Natural killer cell treated with Interleukin-12 subunit alpha and Interleukin-12 subunit beta and Interleukin-15 and Interleukin-18, amount 100 ng/mL, for 72 hours (primary cell): ENCODE measurements around the gene PTPRN2. TPM values are rescaled to one million over a fixed set of nuclear protein-coding genes. Genes with fewer than 3 reads are reported as not detected.

Source experiments
- ATAC-seq, 2 donors: fragments of 150-1000 bp; cut with Tn5 transposase in 1 of 2; sonication (Bioruptor Pico), chemical (Tn5 transposase) in 1 of 2; 2 replicates each; pipeline ENCODE4 v1.10.0; 2021
- DNase-seq: peaks from one replicate; pipeline ENCODE4 v3.0.0; 2022; ENCODE audit warnings: low spot score
- H3K27ac Mint-ChIP-seq, 2 donors: 1 replicate in 1 of 2; 2 replicates in 1 of 2; pipeline ENCODE4 v1.8.0; 2022; ENCODE audit warnings: mixed read lengths in 2 of 2, mild to moderate bottlenecking in 1 of 2, moderate library complexity in 1 of 2
- H3K27me3 Mint-ChIP-seq, 2 donors: 1 replicate in 1 of 2; 2 replicates in 1 of 2; pipeline ENCODE4 v1.8.0; 2022; ENCODE audit warnings: mixed read lengths in 2 of 2
- H3K36me3 Mint-ChIP-seq: one replicate; pipeline ENCODE4 v1.8.0; 2022; ENCODE audit warnings: mixed read lengths
- H3K4me1 Mint-ChIP-seq, 2 donors: 1 replicate in 1 of 2; 2 replicates in 1 of 2; pipeline ENCODE4 v1.8.0; 2022; ENCODE audit warnings: low read depth in 2 of 2, mixed read lengths in 2 of 2, mild to moderate bottlenecking in 1 of 2
- H3K4me3 Mint-ChIP-seq: one replicate; pipeline ENCODE4 v1.8.0; 2022; ENCODE audit warnings: mixed read lengths
- H3K9me3 Mint-ChIP-seq: 2 replicates; pipeline ENCODE4 v1.8.0; 2022; ENCODE audit warnings: mixed read lengths
- total RNA-seq, 2 donors: library from RNA; stranded (reverse); gene quantifications; one replicate each; pipeline ENCODE4 v1.2.3, GENCODE V29; 2022

Gene PTPRN2
- total RNA-seq, 2 donors from 2014 or later: 0.17 to 0.74 TPM

DNA sequence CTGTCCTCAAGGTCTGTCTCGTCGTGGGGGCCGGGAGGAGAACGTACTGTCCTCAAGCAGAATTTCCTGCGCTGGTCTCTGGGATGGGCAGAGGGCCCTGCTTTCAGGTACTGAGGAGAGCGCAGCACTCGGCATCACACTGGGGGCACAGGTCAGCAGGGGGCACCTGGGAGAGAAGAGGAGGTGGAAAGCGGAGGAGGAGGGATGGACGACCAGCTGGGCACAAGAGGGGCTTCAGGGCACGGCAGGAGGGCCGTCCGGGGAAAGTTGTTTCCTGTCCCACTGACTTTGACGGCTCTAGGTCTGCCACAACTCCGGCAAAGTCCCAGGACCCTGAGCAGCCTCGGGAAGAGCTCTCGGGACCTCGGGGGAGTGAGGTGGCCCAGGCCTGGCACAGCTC, 714.0 kb downstream of the PTPRN2 start:
- Mint-ChIP-seq H3K4me1 (peaks cover 0 to 5% of the 10 kb centered on the region in 2 donors), H3K27me3 (peaks cover 5 to 7% of the 10 kb centered on the region in 2 donors), H3K4me3 (no peak overlapping the region), H3K27ac (no peak overlapping the region), H3K36me3 (no peaks in the 10 kb centered on the region), H3K9me3 (no peaks in the 10 kb centered on the region)
- DNase-seq (no peak), ATAC-seq (no peak)

DNA sequence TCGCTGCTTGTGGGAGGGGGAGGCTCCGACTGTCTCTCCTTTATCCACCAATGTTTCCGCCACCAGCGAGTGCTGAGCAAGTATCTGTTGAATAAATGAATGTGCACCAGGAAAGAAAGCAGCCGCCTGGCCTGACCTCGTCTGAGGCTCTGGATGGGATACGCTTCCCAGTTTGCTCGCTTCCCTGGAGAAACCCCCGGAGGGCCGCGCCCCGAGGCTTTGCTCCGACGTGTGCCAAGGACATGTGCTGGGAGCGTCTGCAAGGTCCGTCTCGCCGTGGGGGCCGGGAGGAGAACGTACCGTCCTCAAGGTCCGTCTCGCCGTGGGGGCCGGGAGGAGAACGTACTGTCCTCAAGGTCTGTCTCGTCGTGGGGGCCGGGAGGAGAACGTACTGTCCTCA, 714.4 kb downstream of the PTPRN2 start:
- Mint-ChIP-seq H3K27ac (no peak overlapping the region), H3K4me1 (peaks cover 0 to 5% of the 10 kb centered on the region in 2 donors), H3K36me3 (no peaks in the 10 kb centered on the region), H3K4me3 (no peak overlapping the region), H3K27me3 (peaks cover 5 to 7% of the 10 kb centered on the region in 2 donors), H3K9me3 (no peaks in the 10 kb centered on the region)
- DNase-seq: no peak
- ATAC-seq: no peak

DNA sequence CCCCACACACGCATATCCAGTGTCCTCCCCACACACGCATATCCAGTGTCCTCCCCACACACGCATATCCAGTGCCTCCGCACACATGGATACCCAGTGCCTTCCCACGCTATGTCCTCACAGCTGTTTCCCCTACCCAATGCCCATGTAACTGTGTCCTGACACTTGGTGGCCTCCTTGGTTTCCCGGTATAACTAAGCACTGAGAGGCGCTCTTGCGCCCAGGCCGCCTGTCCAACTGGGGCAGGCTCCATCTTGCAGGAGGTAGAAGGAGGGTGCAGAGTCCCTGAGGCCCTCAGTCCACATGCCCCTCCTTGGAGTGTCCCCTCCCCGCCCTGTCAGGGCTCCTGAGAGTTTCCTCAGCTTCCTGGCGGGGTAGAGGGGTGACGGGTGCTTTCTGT, 715.2 kb downstream of the PTPRN2 start:
- no peaks in the 10 kb centered on the region for H3K9me3 Mint-ChIP-seq
- ATAC-seq: no peak
- H3K27me3 Mint-ChIP-seq: peaks cover 5 to 7% of the 10 kb centered on the region in 2 donors
- no peak for DNase-seq
- no peak overlapping the region for H3K4me3 Mint-ChIP-seq
- no peak overlapping the region for H3K27ac Mint-ChIP-seq
- H3K4me1 Mint-ChIP-seq: peaks cover 0 to 5% of the 10 kb centered on the region in 2 donors
- no peaks in the 10 kb centered on the region for H3K36me3 Mint-ChIP-seq

DNA sequence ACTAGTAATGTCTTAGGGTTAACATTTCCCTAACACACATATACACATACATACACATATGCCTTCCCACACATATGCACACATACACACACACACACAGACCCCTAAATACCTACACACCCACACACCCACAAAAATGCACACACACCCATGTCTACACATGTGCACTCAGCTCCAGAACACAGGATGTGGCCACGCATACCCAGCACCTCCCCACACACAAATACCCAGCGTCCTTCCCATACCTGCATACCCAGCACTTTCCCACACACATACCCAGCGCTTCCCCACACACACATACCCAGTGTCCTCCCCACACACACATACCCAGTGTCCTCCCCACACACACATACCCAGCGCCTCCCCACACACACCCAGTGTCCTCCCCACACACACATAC, 715.9 kb downstream of the PTPRN2 start:
- DNase-seq (no peak), ATAC-seq (no peak)
- H3K27ac Mint-ChIP-seq: no peak overlapping the region
- peaks cover 5 to 7% of the 10 kb centered on the region in 2 donors for H3K27me3 Mint-ChIP-seq
- no peak overlapping the region for H3K4me3 Mint-ChIP-seq
- H3K4me1 Mint-ChIP-seq: peaks cover 0 to 5% of the 10 kb centered on the region in 2 donors
- H3K36me3 Mint-ChIP-seq: no peaks in the 10 kb centered on the region
- no peaks in the 10 kb centered on the region for H3K9me3 Mint-ChIP-seq

DNA sequence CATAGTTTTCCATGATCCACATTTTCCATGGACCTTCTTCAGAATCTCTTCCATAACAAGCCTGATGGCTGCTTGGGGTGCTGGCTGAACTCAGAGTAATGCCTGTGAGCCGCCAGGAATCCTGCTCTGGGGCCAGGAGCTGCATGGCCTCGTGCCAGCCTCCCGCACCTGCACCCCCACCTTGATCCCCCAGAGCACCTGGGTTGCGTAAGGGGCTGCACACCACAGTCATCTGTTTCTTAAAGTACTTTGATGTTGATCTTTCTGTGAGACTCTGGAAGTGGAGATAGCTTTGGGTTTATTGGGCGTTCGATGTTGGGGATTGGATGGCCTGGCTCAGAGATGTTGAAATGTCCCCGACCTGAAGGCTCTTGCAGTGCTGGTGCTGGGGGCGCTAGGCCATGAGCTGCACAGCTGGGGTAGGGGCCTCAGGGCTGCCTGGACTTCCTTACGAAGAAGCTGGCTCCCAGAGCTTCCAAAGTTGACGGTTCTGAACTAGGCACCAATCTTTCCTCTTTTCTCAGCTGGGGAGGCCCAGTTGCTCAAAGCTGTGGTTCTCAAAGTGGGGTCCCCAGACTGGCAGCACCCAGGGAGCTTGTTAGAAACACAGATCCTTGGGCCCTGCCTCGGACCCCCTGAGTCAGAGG, 716.9 kb downstream of the PTPRN2 start:
- DNase-seq (no peak), ATAC-seq (no peak)
- Mint-ChIP-seq H3K4me1 (peaks cover 0 to 5% of the 10 kb centered on the region in 2 donors), H3K27ac (no peak overlapping the region), H3K4me3 (no peak overlapping the region), H3K9me3 (no peaks in the 10 kb centered on the region), H3K36me3 (no peaks in the 10 kb centered on the region), H3K27me3 (peaks cover 5 to 7% of the 10 kb centered on the region in 2 donors)

DNA sequence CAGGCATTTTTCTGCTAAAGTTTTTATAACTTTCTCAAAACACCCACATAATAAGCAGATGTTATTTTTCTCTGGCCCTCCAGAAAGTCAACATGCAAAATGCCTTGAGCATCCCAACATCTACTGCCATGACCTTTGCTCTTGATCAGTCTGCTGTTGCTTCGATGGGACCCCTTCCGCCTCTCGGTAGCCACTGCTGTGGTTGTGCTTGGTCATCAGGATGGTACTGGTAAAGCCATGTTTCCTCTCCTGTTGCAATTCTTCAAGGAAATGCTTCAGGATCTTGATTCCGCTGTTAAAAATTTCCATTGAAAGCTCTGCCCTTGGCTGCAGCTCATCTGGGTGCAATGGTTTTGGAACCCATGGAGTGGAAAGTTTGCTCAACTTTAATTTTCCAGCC, 717.8 kb downstream of the PTPRN2 start:
- Mint-ChIP-seq H3K27ac (no peak overlapping the region), H3K27me3 (peaks cover 3 to 5% of the 10 kb centered on the region in 2 donors), H3K36me3 (no peaks in the 10 kb centered on the region), H3K4me3 (no peak overlapping the region), H3K9me3 (no peaks in the 10 kb centered on the region), H3K4me1 (peaks cover 0 to 3% of the 10 kb centered on the region in 2 donors)
- no peak for DNase-seq
- ATAC-seq: no peak

DNA sequence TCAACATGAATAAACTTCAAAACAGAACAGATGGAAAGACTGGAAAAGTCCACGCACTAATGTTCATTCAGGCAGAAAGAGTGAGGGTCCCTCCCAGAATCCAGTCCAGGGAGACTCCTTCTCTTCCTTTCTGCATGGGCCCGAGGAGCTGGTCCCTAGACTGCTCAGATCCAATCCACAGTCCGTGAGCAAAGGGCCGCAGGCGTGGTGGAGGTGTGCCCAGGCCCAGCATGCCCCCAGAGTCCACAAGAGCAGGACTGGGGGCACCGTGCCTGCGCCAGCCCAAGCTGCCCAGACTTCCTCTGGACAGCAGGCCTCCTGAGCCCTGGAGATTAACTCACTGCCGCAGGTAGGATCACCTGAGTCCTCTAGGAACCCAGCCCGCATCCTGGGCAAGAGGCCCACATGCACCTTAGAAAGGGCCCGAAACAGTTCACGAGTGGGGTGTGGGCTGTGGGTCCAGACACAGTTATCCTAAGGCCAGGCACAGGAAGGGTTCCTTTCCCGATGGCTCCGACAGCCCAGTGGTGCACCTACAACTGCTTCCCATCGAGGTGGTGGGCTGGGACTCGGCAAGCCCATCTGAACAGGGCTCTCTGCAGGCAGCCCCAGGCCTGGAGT, 719.8 kb downstream of the PTPRN2 start:
- no peaks in the 10 kb centered on the region for H3K9me3 Mint-ChIP-seq
- H3K36me3 Mint-ChIP-seq: no peaks in the 10 kb centered on the region
- no peak overlapping the region for H3K4me3 Mint-ChIP-seq
- H3K27me3 Mint-ChIP-seq: no peaks in the 10 kb centered on the region
- no peaks in the 10 kb centered on the region for H3K4me1 Mint-ChIP-seq
- H3K27ac Mint-ChIP-seq: no peak overlapping the region
- ATAC-seq (no peak), DNase-seq (no peak)

DNA sequence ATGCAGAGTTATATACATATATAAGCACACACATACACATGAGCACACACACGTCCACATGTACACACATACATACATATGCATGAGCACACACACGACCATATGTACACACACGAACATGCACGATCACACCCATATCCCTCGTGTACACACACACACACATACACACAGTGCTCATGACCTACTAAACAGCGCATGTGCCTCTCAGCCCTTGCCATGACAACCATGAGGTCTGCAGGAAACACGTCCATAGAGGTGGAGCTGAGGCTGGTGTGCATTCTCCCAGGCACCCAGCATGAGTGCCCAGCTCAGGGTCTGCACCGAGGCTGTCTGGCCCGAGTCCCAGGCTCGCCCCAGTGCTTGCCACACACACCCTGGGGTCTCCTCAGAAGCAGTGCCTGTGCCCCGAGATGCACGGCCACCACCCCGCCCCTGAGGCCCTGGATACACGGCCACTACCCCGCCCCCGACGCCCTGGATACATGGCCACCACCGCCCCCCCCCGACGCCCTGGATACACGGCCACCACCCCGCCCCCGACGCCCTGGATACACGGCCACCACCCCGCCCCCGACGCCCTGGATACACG, 721.2 kb downstream of the PTPRN2 start:
- H3K27me3 Mint-ChIP-seq: no peaks in the 10 kb centered on the region
- no peaks in the 10 kb centered on the region for H3K36me3 Mint-ChIP-seq
- H3K27ac Mint-ChIP-seq: no peak overlapping the region
- no peak for ATAC-seq
- H3K4me1 Mint-ChIP-seq: no peaks in the 10 kb centered on the region
- H3K9me3 Mint-ChIP-seq: no peaks in the 10 kb centered on the region
- no peak for DNase-seq
- no peak overlapping the region for H3K4me3 Mint-ChIP-seq

DNA sequence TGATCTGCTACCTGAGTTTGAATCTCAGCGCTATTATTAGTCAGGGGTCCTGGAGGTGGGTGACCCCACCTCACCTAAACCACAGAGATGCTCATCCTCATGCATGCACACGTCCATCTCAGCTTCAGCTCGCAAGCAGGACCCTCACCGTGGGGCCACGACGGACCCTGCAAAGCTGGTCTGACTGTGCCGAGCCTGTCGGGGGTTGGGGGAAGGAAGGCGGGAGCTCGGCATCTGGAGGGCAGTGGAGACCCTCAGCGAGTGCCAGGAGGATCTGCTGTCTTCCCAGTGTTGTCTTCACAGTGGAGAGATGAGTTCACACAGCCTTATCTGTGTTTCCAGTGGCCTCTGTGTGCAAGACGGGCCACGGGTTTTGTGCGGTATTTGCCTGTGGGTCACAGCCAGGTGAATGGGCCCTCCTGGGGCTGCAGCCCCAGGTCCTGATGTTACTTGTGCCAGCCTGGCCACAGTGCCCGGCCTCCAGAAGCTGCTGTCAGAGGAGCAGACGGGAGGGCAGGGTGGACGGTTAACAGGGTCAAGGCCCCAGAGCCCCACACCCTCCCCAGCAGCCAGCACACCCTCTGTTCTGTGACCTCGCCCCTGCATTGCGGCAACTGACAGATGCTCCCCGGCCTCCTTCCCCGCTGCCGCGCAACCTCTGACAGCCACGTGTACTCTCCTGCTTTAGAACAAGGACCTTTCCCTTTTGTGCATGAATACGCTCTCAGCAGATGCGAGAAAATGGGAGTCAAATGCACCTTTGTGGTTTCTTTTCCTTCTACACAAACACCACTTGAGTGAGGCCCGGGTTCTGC, 722.1 kb downstream of the PTPRN2 start:
- Mint-ChIP-seq H3K4me1 (no peaks in the 10 kb centered on the region), H3K36me3 (no peaks in the 10 kb centered on the region), H3K9me3 (no peaks in the 10 kb centered on the region), H3K4me3 (no peak overlapping the region), H3K27ac (no peak overlapping the region), H3K27me3 (no peaks in the 10 kb centered on the region)
- DNase-seq (no peak), ATAC-seq (no peak)

DNA sequence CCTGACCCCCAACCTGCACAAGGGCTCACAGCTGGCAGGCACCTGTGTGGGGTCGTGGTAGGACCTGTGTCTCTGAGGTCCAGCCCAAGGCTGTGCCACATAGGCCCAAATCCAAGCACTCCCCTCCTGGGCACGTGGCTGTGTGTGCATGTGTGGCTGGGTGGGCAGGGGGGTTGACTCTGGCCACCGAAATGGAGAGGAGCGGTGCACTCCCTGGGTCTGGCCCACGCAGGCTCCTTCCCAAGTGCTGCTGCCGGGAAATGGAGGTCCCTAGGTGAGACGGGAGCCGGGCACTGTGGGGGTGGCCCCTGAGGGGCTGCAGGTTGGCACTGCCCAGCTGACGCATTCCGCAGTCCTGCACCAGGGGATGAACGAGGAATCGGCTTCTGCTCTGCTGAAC, 722.7 kb downstream of the PTPRN2 start:
- Mint-ChIP-seq H3K4me1 (no peaks in the 10 kb centered on the region), H3K9me3 (no peaks in the 10 kb centered on the region), H3K4me3 (no peak overlapping the region), H3K27ac (no peak overlapping the region), H3K36me3 (no peaks in the 10 kb centered on the region), H3K27me3 (no peaks in the 10 kb centered on the region)
- peak in 1 of 2 donors; percentile 4 for ATAC-seq
- no peak for DNase-seq

DNA sequence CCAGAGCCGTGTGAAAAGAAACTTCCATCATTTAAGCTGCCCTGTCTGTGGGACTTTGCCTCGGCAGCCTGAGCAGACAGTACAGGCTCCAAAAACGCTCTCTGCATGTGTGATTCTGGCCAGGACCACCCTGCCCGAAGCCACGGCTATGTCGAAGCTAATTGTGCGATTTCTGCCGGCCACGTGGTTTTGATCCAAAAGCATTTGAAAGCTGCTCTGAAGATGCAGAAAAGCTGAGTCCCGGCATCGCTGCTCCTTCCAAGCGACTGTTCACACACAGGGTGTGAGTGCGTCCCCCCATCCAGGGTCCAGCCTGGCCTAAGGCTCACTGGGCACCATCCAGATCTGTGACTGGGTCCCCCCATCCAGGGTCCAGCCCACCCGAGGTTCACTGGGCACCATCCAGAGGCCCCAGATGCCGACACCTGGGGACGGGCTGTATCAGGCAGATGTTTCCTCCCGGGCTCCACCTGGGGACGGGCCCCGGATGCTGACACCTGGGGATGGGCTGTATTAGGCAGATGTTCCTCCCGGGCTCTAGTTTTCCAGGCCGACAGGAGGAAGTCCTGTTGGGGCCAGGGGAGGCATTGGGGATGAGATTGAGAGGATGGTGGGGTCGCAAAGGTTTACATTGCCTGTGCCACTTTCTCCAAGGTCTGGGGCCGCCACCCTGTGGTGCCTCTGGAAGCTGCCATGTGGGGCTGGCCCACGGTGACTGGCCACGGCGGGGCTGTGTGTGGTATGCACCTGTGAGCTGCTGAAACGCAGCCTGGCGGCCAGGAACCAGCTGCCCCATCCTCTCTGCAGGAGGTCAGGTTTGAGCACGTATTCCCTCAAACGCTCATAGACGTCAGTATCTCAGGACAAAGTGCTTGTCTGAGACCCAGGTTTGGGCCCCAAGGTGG, 723.5 kb downstream of the PTPRN2 start:
- no peaks in the 10 kb centered on the region for H3K36me3 Mint-ChIP-seq
- H3K9me3 Mint-ChIP-seq: no peaks in the 10 kb centered on the region
- H3K4me3 Mint-ChIP-seq: no peak overlapping the region
- no peak overlapping the region for H3K27ac Mint-ChIP-seq
- no peaks in the 10 kb centered on the region for H3K4me1 Mint-ChIP-seq
- DNase-seq: no peak
- no peaks in the 10 kb centered on the region for H3K27me3 Mint-ChIP-seq
- ATAC-seq: peak in 1 of 2 donors; percentile 28

DNA sequence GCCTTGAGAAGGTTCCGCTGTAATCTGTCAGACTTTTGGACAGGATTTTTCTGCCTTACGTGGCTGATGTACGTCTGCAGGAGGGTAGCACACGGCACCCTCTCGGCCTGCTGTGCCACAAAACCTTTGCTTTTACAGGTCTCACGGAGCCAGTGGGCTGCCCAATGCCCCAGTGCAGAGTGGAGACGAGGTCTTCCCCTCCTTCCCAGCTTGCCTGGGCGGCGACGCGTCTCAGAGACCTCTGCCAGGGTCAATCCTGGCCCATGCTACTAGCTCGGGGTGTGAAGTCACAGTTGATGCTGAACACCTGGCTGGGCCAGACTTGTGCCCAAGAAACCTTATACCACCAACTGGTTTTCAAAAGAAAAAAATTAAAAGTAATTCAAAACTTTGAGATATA, 724.4 kb downstream of the PTPRN2 start:
- Mint-ChIP-seq H3K4me1 (no peaks in the 10 kb centered on the region), H3K27ac (no peak overlapping the region), H3K4me3 (no peak overlapping the region), H3K27me3 (no peaks in the 10 kb centered on the region), H3K36me3 (no peaks in the 10 kb centered on the region), H3K9me3 (no peaks in the 10 kb centered on the region)
- DNase-seq (no peak), ATAC-seq (no peak)

DNA sequence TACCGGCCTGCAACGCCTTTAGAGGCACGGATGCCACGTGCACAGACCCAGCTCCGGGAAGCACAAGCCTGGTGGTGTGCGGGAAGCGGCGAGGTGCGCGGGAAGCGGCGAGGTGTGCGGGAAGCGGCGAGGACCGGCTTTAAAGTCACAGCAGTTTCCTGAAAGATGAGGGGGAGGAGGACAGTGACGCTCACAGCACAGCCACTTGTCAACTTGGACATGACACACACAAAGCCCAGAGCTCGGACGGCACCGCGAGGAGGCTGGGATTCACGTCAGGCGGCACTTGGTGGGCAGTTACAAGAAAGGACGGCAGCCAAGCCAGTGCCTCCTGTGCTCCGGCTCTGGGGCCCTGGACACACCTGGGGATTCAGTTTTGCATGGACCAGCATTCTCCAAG, 724.9 kb downstream of the PTPRN2 start:
- H3K9me3 Mint-ChIP-seq: no peaks in the 10 kb centered on the region
- no peak overlapping the region for H3K27ac Mint-ChIP-seq
- no peaks in the 10 kb centered on the region for H3K27me3 Mint-ChIP-seq

More for the DNA sequence above, 724.9 kb downstream of the PTPRN2 start:
- no peak overlapping the region for H3K4me3 Mint-ChIP-seq
- ATAC-seq (no peak), DNase-seq (no peak)
- no peaks in the 10 kb centered on the region for H3K4me1 Mint-ChIP-seq
- no peaks in the 10 kb centered on the region for H3K36me3 Mint-ChIP-seq
